NCI-H146 treated with DMSO at 0.1 percent for 48 hours (cell line): Measurements from ENCODE around the gene NFATC2.
A peak's percentile ranks its signal among the peaks of the same experiment; 100 is the strongest.

Experiments
- DNase-seq: peaks from one replicate; lab custom pipeline; 2025; ENCODE audit not compliant: unreplicated experiment; lab: John Stamatoyannopoulos, UW

Gene NFATC2

DNA sequence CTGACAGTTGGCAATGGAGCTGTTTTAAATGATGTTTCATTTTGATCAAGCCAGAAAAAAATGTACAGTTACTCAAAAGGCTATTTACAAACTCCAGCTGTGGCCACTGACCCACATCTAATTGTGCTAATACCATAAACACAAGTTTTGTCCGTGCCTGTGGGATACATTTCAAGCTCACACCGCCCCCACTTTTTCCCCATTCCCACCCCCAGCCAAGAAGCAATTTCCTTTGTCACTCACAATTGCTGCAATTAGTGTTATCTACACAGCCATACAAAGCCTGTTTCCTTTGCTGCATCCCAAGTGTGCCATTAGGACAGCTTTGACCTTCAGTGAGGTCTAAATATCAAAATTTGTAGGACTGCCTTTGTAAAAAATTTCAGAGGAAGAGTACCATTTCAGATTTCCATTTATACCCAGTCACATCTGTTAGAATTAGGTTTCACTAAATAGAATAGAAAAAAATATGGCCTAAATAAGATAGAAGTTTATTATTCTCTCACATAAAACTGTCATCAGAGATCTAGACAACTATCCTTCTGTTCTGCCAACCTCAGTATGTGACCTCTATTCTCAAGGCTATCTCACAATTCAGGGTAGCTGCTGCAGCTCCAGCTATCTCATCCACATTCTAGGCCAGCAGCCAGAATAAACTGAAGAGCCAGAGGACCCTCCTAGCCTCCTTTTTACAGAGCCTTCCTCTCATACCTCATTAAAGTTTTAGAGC, 202.6 kb downstream of the NFATC2 start:
- peak; percentile 82 for DNase-seq

DNA sequence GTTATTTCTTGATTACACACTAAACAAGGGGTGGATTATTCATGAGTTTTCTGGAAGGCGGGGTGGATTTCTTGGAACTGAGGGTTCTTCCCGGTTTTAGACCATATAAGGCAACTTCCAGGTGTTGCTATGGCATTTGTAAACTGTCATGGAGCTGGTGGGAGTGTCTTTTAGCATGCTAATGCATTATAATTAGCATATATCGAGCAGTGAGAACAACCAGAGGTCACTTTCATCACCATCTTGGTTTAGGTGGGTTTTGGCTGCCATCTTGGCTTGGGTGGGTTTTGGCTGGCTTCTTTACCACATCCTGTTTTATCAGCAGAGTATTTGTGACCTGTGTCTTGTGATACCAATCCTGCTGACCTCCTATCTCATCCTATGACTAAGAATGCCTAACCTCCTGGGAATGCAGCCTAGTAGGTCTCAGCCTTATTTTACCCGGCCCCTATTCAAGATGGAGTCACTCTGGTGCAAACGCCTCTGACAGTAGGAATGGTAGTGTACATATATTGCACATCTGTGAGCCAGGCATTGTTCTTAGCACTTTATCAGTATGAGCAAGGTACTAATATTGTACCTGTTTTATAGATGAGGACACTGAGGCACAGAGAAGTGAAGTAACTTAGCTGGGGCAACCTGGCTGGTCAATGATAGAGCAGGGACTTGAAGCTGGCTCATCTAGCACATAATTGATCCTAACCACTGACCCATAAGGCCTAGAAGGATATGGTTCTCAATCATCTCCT, 203.7 kb downstream of the NFATC2 start:
- no peak for DNase-seq

DNA sequence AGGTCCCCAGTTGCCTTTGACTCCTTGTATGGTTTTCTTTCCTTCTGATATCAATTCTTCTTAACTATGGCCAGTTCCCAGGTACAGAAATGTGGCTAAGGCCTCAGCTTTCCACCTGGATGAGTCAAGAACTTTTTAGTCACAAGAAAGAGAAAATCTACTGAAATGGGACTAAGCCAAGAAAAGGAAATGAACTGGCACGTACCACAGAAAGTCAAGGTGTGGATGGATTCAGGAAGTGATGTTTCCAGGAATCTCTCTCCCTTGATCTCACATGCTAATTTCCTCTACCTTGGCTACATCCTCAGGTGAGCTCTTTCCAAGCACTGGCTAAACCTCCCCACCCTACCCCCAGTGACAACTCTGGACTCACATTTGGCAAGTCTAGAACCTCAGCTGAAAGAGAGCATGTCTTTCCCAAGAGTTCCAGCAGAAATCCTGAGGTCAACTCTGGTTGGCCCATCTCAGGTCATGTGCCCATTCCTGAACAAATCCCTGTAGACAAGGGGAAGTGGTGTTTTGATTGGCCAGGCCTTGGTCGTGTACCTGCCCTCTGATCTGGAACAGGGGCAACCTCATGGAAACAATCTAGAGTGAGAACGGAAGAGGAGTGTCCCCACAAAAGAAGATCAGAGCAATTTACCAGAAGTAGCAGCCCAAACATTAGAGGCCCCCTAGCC, 205.3 kb downstream of the NFATC2 start:
- no peak for DNase-seq
